WTC11 (cell line): ENCODE results near the gene LDLRAD2. TPM values are rescaled to one million over a fixed set of nuclear protein-coding genes. Genes with fewer than 3 reads are reported as not detected.

Experiments used
- ATAC-seq: fragments of 200-7000 bp; cut with Tn5 transposase; 2 replicates; pipeline ENCODE4 v1.10.0; 2021; ENCODE audit warnings: mild to moderate bottlenecking, moderate library complexity
- CTCF ChIA-PET: fragments of 300-600 bp; sonication (Branson Sonifier 250); formaldehyde crosslinking; loops from one replicate; lab custom pipeline; 2021; ENCODE audit warnings: antibody characterized with exemption; lab: Charles Lee
- POLR2A ChIA-PET: fragments of 350-600 bp; sonication (Branson Sonifier 250); formaldehyde crosslinking; loops from one replicate; lab custom pipeline; 2021; ENCODE audit warnings: antibody characterized with exemption; lab: Charles Lee
- DNase-seq: peaks from one replicate; pipeline ENCODE4 v3.0.0; 2021; ENCODE audit warnings: low spot score
- H3K27ac Mint-ChIP-seq: 2 replicates; pipeline ENCODE4 v1.8.0; 2021; ENCODE audit warnings: mixed read lengths
- H3K27me3 Mint-ChIP-seq: 2 replicates; pipeline ENCODE4 v1.8.0; 2021; ENCODE audit warnings: low read depth, mild to moderate bottlenecking, moderate library complexity, mixed read lengths
- H3K36me3 Mint-ChIP-seq: 2 replicates; pipeline ENCODE4 v1.8.0; 2021; ENCODE audit warnings: mixed read lengths
- H3K4me1 Mint-ChIP-seq: 2 replicates; pipeline ENCODE4 v1.8.0; 2022; ENCODE audit warnings: mixed read lengths
- H3K4me3 Mint-ChIP-seq: 2 replicates; pipeline ENCODE4 v1.8.0; 2021; ENCODE audit warnings: mild to moderate bottlenecking, moderate library complexity, mixed read lengths
- H3K9me3 Mint-ChIP-seq: 2 replicates; pipeline ENCODE4 v1.8.0; 2021; ENCODE audit warnings: mixed read lengths
- ARID4B ChIP-seq: sonication (generic); formaldehyde crosslinking; IDR thresholded peaks from 2 replicates; pipeline ENCODE4 v1.8.0; 2023; ENCODE audit warnings: missing genetic modification reagents, mild to moderate bottlenecking, borderline replicate concordance
- CBFB ChIP-seq: sonication (generic); formaldehyde crosslinking; IDR thresholded peaks from 2 replicates; pipeline ENCODE4 v1.8.1; 2022; ENCODE audit warnings: mild to moderate bottlenecking, low read depth, missing genetic modification reagents
- ESRRA ChIP-seq: sonication (generic); formaldehyde crosslinking; IDR thresholded peaks from 2 replicates; pipeline ENCODE4 v1.8.1; 2022; ENCODE audit warnings: mild to moderate bottlenecking, missing genetic modification reagents, borderline replicate concordance
- ETV6 ChIP-seq: sonication (generic); formaldehyde crosslinking; IDR thresholded peaks from 2 replicates; pipeline ENCODE4 v1.8.1; 2022; ENCODE audit warnings: mild to moderate bottlenecking, missing genetic modification reagents
- FOXJ3 ChIP-seq: sonication (generic); formaldehyde crosslinking; IDR thresholded peaks from 2 replicates; pipeline ENCODE4 v1.9.0; 2021; ENCODE audit warnings: missing genetic modification reagents, mild to moderate bottlenecking, borderline replicate concordance
- HMGXB4 ChIP-seq: sonication (generic); formaldehyde crosslinking; IDR thresholded peaks from 2 replicates; pipeline ENCODE4 v1.8.1; 2023; ENCODE audit warnings: mild to moderate bottlenecking, moderate library complexity, missing genetic modification reagents
- JAZF1 ChIP-seq: fragments of 250-450 bp; sonication (Bioruptor Pico); IDR thresholded peaks from 2 replicates; pipeline ENCODE4 v1.9.0; 2021; ENCODE audit warnings: moderate library complexity, mild to moderate bottlenecking, inconsistent platforms
- MXD4 ChIP-seq: fragments of 250-450 bp; sonication (Bioruptor Pico); IDR thresholded peaks from 2 replicates; pipeline ENCODE4 v1.8.0; 2021; ENCODE audit warnings: mild to moderate bottlenecking, moderate library complexity, borderline replicate concordance
- MYBL2 ChIP-seq: sonication (generic); formaldehyde crosslinking; IDR thresholded peaks from 2 replicates; pipeline ENCODE4 v1.8.1; 2023; ENCODE audit warnings: mild to moderate bottlenecking, moderate library complexity, missing genetic modification reagents
- NFE2L1 ChIP-seq: sonication (generic); formaldehyde crosslinking; IDR thresholded peaks from 2 replicates; pipeline ENCODE4 v1.8.1; 2023; ENCODE audit warnings: missing genetic modification reagents
- NFYB ChIP-seq: sonication (generic); formaldehyde crosslinking; conservative IDR thresholded peaks from 2 replicates; pipeline ENCODE4 v1.8.0; 2022; ENCODE audit warnings: low read depth, missing genetic modification reagents
- PRRX2 ChIP-seq: fragments of 250-450 bp; sonication (Bioruptor Pico); IDR thresholded peaks from 2 replicates; pipeline ENCODE4 v1.8.0; 2021; ENCODE audit warnings: mild to moderate bottlenecking
- ZNF138 ChIP-seq: sonication (generic); formaldehyde crosslinking; conservative IDR thresholded peaks from 2 replicates; pipeline ENCODE4 v1.8.1; 2022; ENCODE audit warnings: mild to moderate bottlenecking, moderate library complexity, missing genetic modification reagents
- total RNA-seq: library from RNA; stranded (reverse); gene quantifications from 3 replicates; pipeline ENCODE4 v1.2.3, GENCODE V29; 2021
- TF ChIP-seq, protein P1 (sequence below): sonication (generic); formaldehyde crosslinking; IDR thresholded peaks from 2 replicates; pipeline ENCODE4 v1.8.1; 2022; ENCODE audit warnings: mild to moderate bottlenecking, missing genetic modification reagents, moderate library complexity, borderline replicate concordance
- TF ChIP-seq, protein P2 (sequence below): sonication (generic); formaldehyde crosslinking; IDR thresholded peaks from 2 replicates; pipeline ENCODE4 v1.8.1; 2022; ENCODE audit warnings: low read depth, missing genetic modification reagents, borderline replicate concordance
- TF ChIP-seq, protein P3 (sequence below): sonication (generic); formaldehyde crosslinking; IDR thresholded peaks from 2 replicates; pipeline ENCODE4 v1.8.1; 2022; ENCODE audit warnings: low read depth, mild to moderate bottlenecking, moderate library complexity, missing genetic modification reagents, borderline replicate concordance
- TF ChIP-seq, protein P4 (sequence below): fragments of 250-450 bp; sonication (Bioruptor Pico); conservative IDR thresholded peaks from 2 replicates; pipeline ENCODE4 v1.9.0; 2021; ENCODE audit warnings: mild to moderate bottlenecking

LDLRAD2 gene
- total RNA-seq, 1 experiment from 2014 or later: 0.63 TPM

DNA sequence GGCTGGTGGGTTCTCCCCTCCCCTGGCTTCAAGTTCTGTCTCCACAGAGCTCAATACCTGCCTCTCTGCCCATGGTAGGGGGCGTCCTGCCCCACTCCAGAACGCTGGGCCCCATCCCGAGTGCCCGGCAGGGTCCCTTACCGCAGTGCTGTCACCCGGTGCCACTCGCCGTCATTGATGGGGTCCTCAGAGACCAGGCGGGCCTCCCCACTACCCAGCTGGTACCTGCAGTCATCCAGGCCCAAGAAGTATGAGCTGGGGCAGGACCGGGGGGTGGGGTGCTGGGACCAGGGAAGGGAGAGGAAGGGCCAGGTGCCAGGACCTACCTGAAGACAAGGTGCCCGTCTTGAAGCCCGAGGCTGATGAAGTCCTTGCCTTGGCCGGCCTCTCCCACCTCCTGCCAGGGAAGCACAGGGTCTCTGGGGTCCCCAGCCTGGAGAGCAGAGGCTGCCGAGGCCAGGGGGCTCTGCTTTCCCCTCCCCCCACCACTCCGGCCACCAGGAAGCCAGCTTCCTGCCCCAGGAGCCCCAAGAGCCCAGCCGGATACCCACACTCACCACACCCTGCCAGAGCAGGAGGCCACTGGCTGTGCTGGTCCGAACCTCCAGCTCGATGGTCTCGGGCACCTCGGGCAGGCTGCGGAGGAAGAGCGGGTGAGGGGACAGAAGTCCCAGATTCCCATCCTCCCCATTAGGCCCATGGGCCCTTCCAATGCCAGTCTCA is 12.1 kb downstream of the LDLRAD2 start (continued):
- TF ChIP-seq ARID4B: no peak
- no peak for TF ChIP-seq PRRX2

DNA sequence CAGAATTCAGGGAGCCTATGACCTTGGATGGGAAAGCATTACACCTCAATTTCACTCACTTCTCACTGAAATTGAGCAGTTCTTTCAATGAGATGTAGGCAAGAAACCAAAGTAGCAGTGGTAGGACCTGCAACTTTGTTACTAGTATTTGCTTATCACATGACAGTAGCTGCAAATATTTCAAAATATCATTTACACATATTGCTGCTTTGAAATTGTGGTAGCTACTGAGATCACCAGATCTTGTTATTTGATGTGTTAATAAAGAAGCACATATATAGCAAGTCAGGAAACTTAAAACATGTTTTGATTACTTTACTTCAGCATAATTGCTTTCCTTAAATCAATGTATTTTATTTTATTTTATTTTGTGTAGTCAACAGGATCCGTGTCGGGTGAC is 12.9 kb downstream of the LDLRAD2 start:
- no peak for ATAC-seq
- H3K27ac Mint-ChIP-seq: no peak overlapping the region
- DNase-seq: no peak
- TF ChIP-seq MYBL2: no peak
- no peak for TF ChIP-seq HMGXB4
- TF ChIP-seq CBFB (CRISPR knock-in tag): no peak
- no peak for TF ChIP-seq ZNF138 (CRISPR knock-in tag)
- TF ChIP-seq, protein P1, sequence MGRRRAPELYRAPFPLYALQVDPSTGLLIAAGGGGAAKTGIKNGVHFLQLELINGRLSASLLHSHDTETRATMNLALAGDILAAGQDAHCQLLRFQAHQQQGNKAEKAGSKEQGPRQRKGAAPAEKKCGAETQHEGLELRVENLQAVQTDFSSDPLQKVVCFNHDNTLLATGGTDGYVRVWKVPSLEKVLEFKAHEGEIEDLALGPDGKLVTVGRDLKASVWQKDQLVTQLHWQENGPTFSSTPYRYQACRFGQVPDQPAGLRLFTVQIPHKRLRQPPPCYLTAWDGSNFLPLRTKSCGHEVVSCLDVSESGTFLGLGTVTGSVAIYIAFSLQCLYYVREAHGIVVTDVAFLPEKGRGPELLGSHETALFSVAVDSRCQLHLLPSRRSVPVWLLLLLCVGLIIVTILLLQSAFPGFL (CRISPR knock-in tag): no peak
- no peak for TF ChIP-seq MXD4 (CRISPR knock-in tag)
- TF ChIP-seq FOXJ3: no peak
- TF ChIP-seq JAZF1 (CRISPR knock-in tag): no peak
- TF ChIP-seq ESRRA (CRISPR knock-in tag): no peak
- no peak for TF ChIP-seq ETV6
- TF ChIP-seq, protein P2, sequence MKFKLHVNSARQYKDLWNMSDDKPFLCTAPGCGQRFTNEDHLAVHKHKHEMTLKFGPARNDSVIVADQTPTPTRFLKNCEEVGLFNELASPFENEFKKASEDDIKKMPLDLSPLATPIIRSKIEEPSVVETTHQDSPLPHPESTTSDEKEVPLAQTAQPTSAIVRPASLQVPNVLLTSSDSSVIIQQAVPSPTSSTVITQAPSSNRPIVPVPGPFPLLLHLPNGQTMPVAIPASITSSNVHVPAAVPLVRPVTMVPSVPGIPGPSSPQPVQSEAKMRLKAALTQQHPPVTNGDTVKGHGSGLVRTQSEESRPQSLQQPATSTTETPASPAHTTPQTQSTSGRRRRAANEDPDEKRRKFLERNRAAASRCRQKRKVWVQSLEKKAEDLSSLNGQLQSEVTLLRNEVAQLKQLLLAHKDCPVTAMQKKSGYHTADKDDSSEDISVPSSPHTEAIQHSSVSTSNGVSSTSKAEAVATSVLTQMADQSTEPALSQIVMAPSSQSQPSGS (CRISPR knock-in tag): no peak
- no peak for TF ChIP-seq NFYB (CRISPR knock-in tag)
- TF ChIP-seq, protein P3, sequence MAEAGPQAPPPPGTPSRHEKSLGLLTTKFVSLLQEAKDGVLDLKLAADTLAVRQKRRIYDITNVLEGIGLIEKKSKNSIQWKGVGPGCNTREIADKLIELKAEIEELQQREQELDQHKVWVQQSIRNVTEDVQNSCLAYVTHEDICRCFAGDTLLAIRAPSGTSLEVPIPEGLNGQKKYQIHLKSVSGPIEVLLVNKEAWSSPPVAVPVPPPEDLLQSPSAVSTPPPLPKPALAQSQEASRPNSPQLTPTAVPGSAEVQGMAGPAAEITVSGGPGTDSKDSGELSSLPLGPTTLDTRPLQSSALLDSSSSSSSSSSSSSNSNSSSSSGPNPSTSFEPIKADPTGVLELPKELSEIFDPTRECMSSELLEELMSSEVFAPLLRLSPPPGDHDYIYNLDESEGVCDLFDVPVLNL (CRISPR knock-in tag): no peak
- TF ChIP-seq, protein P4, sequence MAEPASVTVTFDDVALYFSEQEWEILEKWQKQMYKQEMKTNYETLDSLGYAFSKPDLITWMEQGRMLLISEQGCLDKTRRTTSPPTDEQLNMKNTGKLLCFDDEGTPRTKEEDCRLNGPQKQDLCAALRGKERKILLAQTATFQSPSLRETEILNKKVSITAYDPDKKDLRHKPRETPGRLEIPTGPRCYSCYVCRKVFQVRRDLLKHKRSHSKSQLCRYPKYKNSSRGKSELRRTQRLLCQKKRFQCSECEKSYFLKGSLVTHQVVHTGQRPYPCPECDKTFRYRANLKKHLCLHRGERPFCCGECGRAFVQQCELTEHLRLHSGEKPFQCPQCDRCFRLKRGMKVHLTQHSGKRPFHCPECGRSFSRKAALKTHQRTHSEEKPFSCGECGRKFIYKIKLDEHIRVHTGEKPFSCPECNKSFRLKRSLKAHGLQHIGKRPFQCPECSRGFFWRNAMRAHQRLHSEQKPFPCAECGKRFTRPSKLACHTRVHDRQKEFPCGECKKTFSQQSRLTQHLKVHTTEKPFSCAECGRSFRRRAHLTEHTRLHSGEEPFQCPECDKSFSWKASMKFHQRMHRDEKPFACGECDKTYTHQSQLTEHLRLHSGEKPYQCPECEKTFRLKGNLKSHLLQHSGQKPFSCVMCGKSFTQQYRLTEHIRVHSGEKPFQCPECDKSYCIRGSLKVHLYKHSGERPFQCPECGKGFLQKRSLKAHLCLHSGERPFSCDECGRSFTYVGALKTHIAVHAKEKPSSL (CRISPR knock-in tag): no peak
- no peak for TF ChIP-seq NFE2L1
- no peaks in the 10 kb centered on the region for H3K27me3 Mint-ChIP-seq
- no peak overlapping the region for H3K4me3 Mint-ChIP-seq
- ChIA-PET POLR2A (interaction anchor here (0.6 kb wide), 1 partner anchor 43 kb away, joined by 3 read pairs; no protein-coding TSS in a partner anchor), CTCF (no interaction called here)
- H3K36me3 Mint-ChIP-seq: peaks cover 23% of the 10 kb centered on the region
- no peaks in the 10 kb centered on the region for H3K9me3 Mint-ChIP-seq
- no peaks in the 10 kb centered on the region; the same call in 1 of the 2 replicates for H3K4me1 Mint-ChIP-seq
